Neural cell (in vitro differentiated cells): Measurements from ENCODE around the gene HOMEZ. TPM values are rescaled to one million over a fixed set of nuclear protein-coding genes. Genes with fewer than 3 reads are reported as not detected.

Experiments
- H2AFZ ChIP-seq: fragments of 200-600, 300-800 bp; sonication (generic), shearing (Covaris generic); 2 replicates; pipeline ENCODE4 v1.6.0; 2014; ENCODE audit warnings: low read depth, mild to moderate bottlenecking, antibody characterized with exemption, low read length, moderate library complexity
- H3F3A ChIP-seq: fragments of 200-600 bp; shearing (Covaris generic); 2 replicates; pipeline ENCODE4 v1.6.1; 2016; ENCODE audit warnings: mild to moderate bottlenecking, moderate library complexity, mixed read lengths, antibody characterized with exemption, low read length; ENCODE audit not compliant: insufficient read depth, poor library complexity, severe bottlenecking
- H3K27ac ChIP-seq: fragments of 200-600, 300-800 bp; sonication (generic), shearing (Covaris generic); 2 replicates; pipeline ENCODE4 v1.5.1; 2014; ENCODE audit warnings: mild to moderate bottlenecking, low read length, moderate library complexity
- H3K27me3 ChIP-seq: fragments of 300-800, 200-600 bp; sonication (generic), shearing (Covaris generic); 2 replicates; pipeline ENCODE4 v1.6.0; 2014; ENCODE audit warnings: mild to moderate bottlenecking, low read depth, low read length, moderate library complexity; ENCODE audit not compliant: insufficient read depth
- H3K36me3 ChIP-seq: fragments of 300-800, 200-600 bp; sonication (generic), shearing (Covaris generic); 2 replicates; pipeline ENCODE4 v1.5.1; 2014; ENCODE audit warnings: mild to moderate bottlenecking, antibody characterized with exemption, low read length, moderate library complexity; ENCODE audit not compliant: insufficient read depth
- H3K4me2 ChIP-seq: fragments of 300-800, 200-600 bp; sonication (generic), shearing (Covaris generic); 2 replicates; pipeline ENCODE4 v1.6.0; 2014; ENCODE audit warnings: mild to moderate bottlenecking, low read length
- H3K4me3 ChIP-seq: fragments of 300-800, 200-600 bp; sonication (generic), shearing (Covaris generic); 2 replicates; pipeline ENCODE4 v1.5.1; 2014; ENCODE audit warnings: mild to moderate bottlenecking, low read length, moderate library complexity
- H3K79me2 ChIP-seq: fragments of 200-600 bp; shearing (Covaris generic); replicated peaks from 2 replicates; pipeline ENCODE4 v1.6.0; 2014; ENCODE audit warnings: mild to moderate bottlenecking, low read length, moderate library complexity; ENCODE audit not compliant: insufficient read depth
- H3K9ac ChIP-seq: fragments of 300-800, 200-600 bp; sonication (generic), shearing (Covaris generic); 2 replicates; pipeline ENCODE4 v1.6.1; 2016; ENCODE audit warnings: mild to moderate bottlenecking, low read length, mixed read lengths
- H3K9me2 ChIP-seq: fragments of 200-600 bp; shearing (Covaris generic); 2 replicates; pipeline ENCODE4 v1.6.1; 2016; ENCODE audit warnings: mild to moderate bottlenecking, low read length, mixed read lengths; ENCODE audit not compliant: insufficient read depth
- H3K9me3 ChIP-seq: fragments of 200-600, 300-800 bp; sonication (generic), shearing (Covaris generic); 2 replicates; pipeline ENCODE4 v1.6.1; 2016; ENCODE audit warnings: mild to moderate bottlenecking, mixed run types, low read length, moderate library complexity, mixed read lengths
- H4K20me1 ChIP-seq: fragments of 200-600 bp; shearing (Covaris generic); 2 replicates; pipeline ENCODE4 v1.6.1; 2016; ENCODE audit warnings: mild to moderate bottlenecking, mixed run types; ENCODE audit not compliant: insufficient read depth
- CTCF ChIP-seq: fragments of 450-650 bp; IDR thresholded peaks from 2 replicates; pipeline ENCODE4 v1.5.1; 2014; ENCODE audit warnings: antibody characterized with exemption, mild to moderate bottlenecking, moderate library complexity; ENCODE audit not compliant: poor library complexity, severe bottlenecking
- EP300 ChIP-seq: fragments of 450-650 bp; conservative IDR thresholded peaks from 2 replicates; pipeline ENCODE4 v1.6.1; 2014; ENCODE audit warnings: antibody characterized with exemption, mild to moderate bottlenecking, moderate library complexity; ENCODE audit not compliant: poor library complexity, severe bottlenecking
- EZH2 ChIP-seq: fragments of 200-600, 300-800 bp; shearing (Covaris generic), sonication (generic); IDR thresholded peaks from 2 replicates; pipeline ENCODE4 v1.6.1; 2014; ENCODE audit warnings: antibody characterized with exemption, low read length, borderline replicate concordance, mild to moderate bottlenecking; ENCODE audit not compliant: insufficient read depth, poor library complexity, severe bottlenecking
- MXI1 ChIP-seq: fragments of 450-650 bp; conservative IDR thresholded peaks from 2 replicates; pipeline ENCODE4 v1.6.1; 2014; ENCODE audit warnings: antibody characterized with exemption, mild to moderate bottlenecking; ENCODE audit not compliant: poor library complexity, severe bottlenecking
- POLR2AphosphoS5 ChIP-seq: IDR thresholded peaks from 2 replicates; pipeline ENCODE4 v1.6.1; 2012
- RAD21 ChIP-seq: fragments of 450-650 bp; conservative IDR thresholded peaks from 2 replicates; pipeline ENCODE4 v1.6.1; 2014; ENCODE audit warnings: antibody characterized with exemption, mild to moderate bottlenecking, moderate library complexity
- REST ChIP-seq: IDR thresholded peaks from 2 replicates; pipeline ENCODE4 v1.6.1; 2012; ENCODE audit warnings: borderline replicate concordance
- SMC3 ChIP-seq: fragments of 450-650 bp; conservative IDR thresholded peaks from 2 replicates; pipeline ENCODE4 v1.6.1; 2014; ENCODE audit warnings: antibody characterized with exemption, mild to moderate bottlenecking, moderate library complexity; ENCODE audit not compliant: poor library complexity
- TAF1 ChIP-seq: IDR thresholded peaks from 2 replicates; pipeline ENCODE4 v1.6.1; 2012; ENCODE audit warnings: low read depth
- polyA plus RNA-seq: library from polyadenylated mRNA; depleted of rRNA; stranded (reverse); fragments of >200 nt; gene quantifications from 2 replicates; pipeline ENCODE4 v1.2.3, GENCODE V29; 2014

HOMEZ gene
- polyA plus RNA-seq, 1 donor from 2014 or later: 6.6 TPM

- Histone ChIP-seq H3K4me2 (no peak overlapping the region), H3K27ac (no peak overlapping the region), H3K9ac (no peak overlapping the region), H4K20me1 (no peaks in the 10 kb centered on the region), H3K9me2 (no peaks in the 10 kb centered on the region), H3K9me3 (no peaks in the 10 kb centered on the region), H2AFZ (no peak overlapping the region), H3K36me3 (no peaks in the 10 kb centered on the region), H3K79me2 (peaks cover 5% of the 10 kb centered on the region), H3K27me3 (no peaks in the 10 kb centered on the region), H3K4me3 (no peak overlapping the region), H3F3A (peaks cover 7% of the 10 kb centered on the region)
- TF ChIP-seq EP300 (no peak), MXI1 (no peak), POLR2AphosphoS5 (no peak), EZH2 (no peak), CTCF (no peak), SMC3 (no peak), TAF1 (no peak), RAD21 (no peak), REST (no peak)
Observed at GRCh38 chr14:23297096-23297495, 11.2 kb upstream of the HOMEZ start.

GRCh38 chr14:23296012-23296777, 10.3 kb upstream of the HOMEZ start:
- Histone ChIP-seq H4K20me1 (no peaks in the 10 kb centered on the region), H3K27ac (no peak overlapping the region), H3F3A (peaks cover 7% of the 10 kb centered on the region), H3K27me3 (no peaks in the 10 kb centered on the region), H3K9me3 (no peaks in the 10 kb centered on the region), H3K4me2 (no peak overlapping the region), H3K4me3 (no peak overlapping the region), H3K9me2 (no peaks in the 10 kb centered on the region), H3K36me3 (no peaks in the 10 kb centered on the region), H2AFZ (no peak overlapping the region), H3K9ac (no peak overlapping the region), H3K79me2 (peaks cover 5% of the 10 kb centered on the region)
- TF ChIP-seq POLR2AphosphoS5 (no peak), SMC3 (no peak), REST (no peak)
